GM19438 (cell line): ENCODE data around the gene ZNF385B.

Source experiments
- ATAC-seq: cut with Tn5 transposase; IDR thresholded peaks from one replicate; pipeline ENCODE4 v1.9.1; 2021; ENCODE audit warnings: low read depth; ENCODE audit not compliant: unreplicated experiment

The ZNF385B gene

DNA sequence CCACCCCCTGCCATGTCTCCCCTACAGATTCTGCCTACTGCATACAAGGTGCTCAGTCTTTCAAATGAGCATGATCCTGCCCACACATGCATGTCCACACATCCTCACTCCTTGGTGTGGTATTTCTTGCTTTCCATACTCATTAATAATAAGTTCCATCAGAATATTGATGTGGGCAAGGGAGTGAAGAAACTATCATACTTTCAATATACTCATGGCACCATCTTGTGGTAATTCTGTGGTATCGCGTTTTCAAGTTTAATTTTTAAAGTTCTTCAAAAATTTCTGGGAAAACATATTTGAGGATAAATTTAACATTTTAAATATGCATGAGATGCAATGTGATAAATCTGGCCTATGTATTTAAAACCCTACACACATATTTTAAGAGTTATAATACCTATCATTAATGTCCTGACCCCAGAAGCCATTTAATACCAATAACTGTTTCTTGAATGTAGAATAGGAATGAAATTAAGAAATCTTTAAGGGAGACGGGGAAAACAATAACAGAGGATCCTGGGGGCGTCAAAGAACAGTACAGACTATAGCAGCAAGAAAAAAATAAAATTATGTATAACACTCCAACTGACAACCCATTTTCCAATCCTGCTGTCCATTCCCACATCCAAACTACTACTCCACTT is 110.1 kb downstream of the ZNF385B start:
- no peak for ATAC-seq

- ATAC-seq: no peak
These were observed 112.2 kb downstream of the ZNF385B start for GRCh38 chr2:179749210-179749609.

- no peak for ATAC-seq
These were observed 114.4 kb downstream of the ZNF385B start for GRCh38 chr2:179746981-179747380.

- no peak for ATAC-seq
These were observed 115.7 kb downstream of the ZNF385B start for GRCh38 chr2:179745635-179746256.

DNA sequence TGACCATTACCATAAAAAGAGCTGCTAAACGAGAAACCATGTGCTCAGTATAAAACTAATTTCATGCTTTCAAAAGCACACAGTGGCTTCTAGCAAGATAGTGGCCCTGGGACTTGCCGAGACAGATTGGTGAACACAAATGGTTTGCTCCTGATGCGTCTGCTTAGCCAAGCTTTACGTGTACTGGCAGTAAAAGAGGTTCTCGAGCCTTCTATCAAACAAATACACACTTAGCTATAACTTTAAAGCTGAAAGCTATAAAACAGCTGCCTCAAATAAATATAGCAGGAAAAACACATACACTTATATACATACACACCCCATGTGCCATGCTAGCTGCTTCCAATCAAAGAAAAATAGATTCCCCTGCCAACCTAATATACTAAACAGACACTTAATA is 117.0 kb downstream of the ZNF385B start:
- ATAC-seq: no peak

- ATAC-seq: no peak
These were observed 120.1 kb downstream of the ZNF385B start for GRCh38 chr2:179741317-179741716.

DNA sequence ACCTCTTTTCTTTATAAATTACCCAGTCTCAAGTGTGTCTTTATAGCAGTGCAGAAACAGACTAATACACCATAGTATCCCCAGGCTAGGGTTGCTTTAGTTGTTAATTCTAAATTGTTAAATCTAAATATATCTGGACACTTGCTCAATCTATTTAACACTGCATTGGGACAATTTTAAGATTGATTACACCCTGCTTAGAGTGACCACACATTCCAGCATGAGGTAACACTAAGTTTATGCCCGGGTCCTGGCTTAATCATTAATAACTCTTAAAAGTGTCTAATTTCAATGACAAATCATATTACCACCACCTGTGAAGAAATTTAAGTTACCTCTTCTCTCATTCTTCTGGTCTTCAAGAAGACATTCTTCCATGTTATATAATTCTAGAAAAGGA is 131.4 kb downstream of the ZNF385B start:
- ATAC-seq: no peak

DNA sequence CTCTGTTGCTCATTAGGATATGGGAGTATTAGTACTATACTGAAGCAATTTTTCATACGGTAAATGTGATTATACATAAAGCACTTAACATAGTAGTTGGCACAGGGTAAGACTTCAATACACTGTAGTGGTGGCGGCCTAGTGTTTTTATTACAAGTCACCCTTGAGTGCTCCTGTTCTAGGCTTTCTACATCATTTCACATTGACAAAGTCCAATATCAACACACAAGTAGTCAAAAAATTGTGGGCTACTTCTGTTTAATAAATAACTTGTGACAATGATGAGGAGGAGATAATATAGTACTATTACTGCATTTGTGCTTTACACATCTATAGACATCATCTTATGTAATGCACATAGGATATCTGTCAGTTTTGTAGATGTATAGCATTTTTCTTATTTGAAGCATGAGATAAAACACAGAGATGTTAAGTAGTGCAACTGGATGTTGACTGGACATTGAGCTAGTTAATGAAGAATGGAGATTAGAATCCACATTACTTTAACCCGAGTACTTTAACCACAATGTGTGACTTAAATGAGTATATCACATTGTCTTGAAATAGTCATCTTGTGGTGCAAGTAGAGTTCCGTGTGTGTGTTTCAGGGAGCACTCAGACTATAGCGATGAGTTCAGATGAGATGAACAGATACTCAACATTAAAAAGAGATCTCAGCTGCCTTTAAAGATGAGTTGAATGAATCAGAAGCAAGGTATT is 134.8 kb downstream of the ZNF385B start:
- ATAC-seq: no peak

DNA sequence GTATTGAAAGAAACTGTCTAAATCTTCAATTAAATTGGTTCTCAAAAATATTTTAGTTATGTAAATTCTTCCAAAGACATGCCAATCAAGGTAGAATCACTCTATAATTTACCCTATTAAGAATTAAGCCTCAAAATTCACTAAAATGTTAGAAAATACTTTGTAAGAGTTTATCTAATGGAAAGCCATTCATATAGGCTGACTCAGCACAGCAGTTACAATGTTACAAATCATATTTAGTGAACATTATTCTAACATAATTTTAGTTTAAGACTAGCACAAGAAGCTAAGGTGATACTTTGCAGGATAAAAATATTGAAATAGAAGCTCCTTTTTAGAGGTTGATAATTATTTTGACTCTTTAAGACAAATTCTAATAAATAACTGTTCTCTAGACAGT is 137.0 kb downstream of the ZNF385B start:
- no peak for ATAC-seq

DNA sequence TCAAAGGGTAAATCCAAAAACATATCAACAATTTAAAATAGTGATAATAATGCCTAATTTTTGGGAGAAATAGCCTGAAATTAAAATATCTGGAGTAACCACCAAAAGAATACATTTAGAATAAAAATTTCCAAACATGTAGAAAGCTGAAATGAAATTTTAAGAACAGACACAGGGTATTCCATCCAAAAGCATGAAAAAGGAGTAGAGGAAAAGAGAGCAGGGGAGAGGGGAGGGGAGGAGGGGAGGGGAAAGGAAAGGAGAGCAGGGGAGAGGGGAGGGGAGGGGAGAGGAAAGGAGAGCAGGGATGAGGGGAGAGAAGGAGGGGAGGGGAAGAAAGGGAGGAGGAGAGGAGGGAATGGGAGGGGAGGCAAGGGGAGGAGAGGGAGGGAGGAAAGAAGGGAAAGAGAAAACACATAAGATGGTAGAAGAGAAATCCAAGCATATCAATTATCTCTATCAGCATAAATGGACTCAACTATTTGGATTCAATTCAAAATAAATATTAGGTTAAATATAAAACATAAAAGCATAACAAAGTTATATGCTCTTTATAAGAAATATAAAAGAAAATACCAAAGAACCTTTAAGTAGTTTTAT is 141.1 kb downstream of the ZNF385B start:
- no peak for ATAC-seq

GRCh38 chr2:179715871-179716270 is 145.5 kb downstream of the ZNF385B start:
- no peak for ATAC-seq

GRCh38 chr2:179715196-179715595 is 146.2 kb downstream of the ZNF385B start:
- no peak for ATAC-seq

DNA sequence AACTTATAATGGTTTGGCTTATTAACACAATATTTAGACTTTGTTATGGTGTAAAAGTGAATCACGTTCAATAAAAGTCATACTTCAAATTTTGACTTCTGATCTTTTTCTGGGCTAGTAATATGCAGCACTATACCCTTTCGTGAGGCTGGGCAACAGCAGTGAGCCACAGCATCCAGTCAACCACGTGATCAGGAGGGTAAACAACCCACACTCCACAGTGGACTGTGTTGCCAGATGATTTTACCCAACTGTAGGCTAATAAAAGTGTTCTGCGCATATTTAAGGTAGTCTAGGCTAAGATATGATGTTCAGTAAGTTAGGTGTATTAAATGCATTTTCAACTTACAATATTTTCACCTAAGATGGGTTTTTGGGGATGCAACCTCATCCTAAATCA is 148.6 kb downstream of the ZNF385B start:
- no peak for ATAC-seq

GRCh38 chr2:179711375-179711774 is 150.0 kb downstream of the ZNF385B start:
- ATAC-seq: no peak

DNA sequence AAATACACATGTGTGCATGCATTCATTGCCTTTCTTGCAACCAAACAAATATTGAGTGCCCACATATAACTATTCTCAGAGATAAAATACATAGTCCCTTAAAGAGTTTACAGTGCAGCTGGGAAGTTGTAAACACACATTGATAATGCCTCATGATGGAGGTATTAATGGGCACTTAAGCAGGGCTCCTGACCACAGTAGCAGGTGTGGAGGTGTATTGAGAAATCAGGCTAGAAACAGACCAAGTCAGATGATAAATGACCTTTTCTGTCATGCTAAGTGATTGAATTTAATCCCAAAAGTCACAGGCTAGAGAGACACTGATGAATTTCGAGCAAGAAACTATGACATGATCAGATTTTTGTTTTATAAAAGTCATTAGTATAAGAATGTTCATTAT is 157.7 kb downstream of the ZNF385B start:
- ATAC-seq: no peak

- ATAC-seq: no peak
These were observed 158.5 kb downstream of the ZNF385B start for GRCh38 chr2:179702912-179703311.

- ATAC-seq: no peak
These were observed 159.8 kb downstream of the ZNF385B start for GRCh38 chr2:179701524-179702110.

DNA sequence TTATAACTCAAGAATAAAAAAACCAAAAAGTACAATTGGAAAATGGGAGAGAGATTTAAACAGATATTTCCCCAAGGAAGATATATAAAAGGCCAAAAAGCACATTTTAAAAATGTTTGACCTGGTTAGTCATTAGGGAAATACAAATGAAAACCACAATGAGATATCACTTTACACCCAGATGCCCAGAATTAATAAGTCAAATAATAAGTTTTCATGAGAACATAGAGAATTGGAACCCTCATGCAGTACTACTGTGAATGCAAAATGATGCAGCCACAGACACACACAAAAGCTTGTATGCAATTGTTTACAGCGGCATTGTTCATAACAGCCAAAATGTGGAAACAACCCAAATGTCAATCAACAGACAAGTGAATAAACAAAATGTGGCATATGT is 165.9 kb downstream of the ZNF385B start:
- ATAC-seq: no peak

DNA sequence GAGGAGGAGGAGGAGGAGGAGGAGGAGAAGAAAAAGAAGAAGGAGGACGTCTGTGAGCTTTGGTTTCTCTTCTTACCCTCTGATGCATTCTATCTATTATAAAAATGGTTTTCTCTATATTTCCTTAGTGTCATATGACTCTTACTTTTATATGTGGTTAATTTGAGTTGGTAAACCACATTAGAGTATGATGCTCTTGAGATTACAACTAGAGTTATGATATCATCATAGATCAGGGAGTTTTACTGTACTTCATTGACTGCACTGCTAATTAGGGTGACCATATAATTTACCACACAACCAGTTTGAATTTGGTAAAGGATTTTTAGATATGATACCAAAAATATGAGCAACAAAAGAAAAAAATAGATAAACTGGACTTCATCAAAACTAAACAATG is 166.4 kb downstream of the ZNF385B start:
- no peak for ATAC-seq

GRCh38 chr2:179692610-179693009 is 168.8 kb downstream of the ZNF385B start:
- no peak for ATAC-seq

DNA sequence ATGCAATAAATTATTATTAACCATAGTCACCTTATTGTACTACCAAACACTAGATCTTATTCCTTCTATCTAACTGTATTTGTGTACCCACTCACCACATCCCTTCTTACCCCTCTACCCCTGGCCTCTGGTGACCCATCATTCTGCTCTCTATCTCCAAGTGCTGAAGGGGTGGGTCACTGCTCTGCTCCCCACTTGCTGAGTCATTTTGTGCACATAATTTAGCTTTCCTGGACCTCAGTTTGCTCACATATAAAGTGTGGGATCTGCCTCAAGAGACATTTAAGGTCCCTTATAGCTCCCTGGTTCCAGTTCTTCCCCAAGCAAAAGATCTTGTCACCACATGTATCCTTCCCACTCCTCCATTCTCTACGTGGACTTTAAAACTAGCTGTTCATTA is 169.4 kb downstream of the ZNF385B start:
- no peak for ATAC-seq
